ENCODE results near the gene TTPAL. TPM values are rescaled to one million over a fixed set of nuclear protein-coding genes. Genes with fewer than 3 reads are reported as not detected.

Gene TTPAL
- total RNA-seq (2014; rRNA removed; shearing (Covaris generic)): 8.8 and 9.1 TPM in 2 replicates

GRCh38 chr20:44475694-44476560 is at the start of gene TTPAL:
TSS of gene TTPAL (plus strand) at chr20:44475874. CDS start at chr20:44480000, 4,126 bp downstream.
- no peaks in the 10 kb centered on the region for H3K9me3 ChIP-seq (replicated peaks)
- DNase-seq (ENCODE audit: low read depth in 1 of 2, low spot score in 2 of 2): peak; percentile 75 to 83
- peak within 1 kb of the TSS; percentile 57 for H3K4me3 ChIP-seq
- peaks cover 13% of the 10 kb centered on the region for H3K36me3 ChIP-seq
- no peaks in the 10 kb centered on the region for H3K27me3 ChIP-seq (replicated peaks)
- peak within 1 kb of the TSS; percentile 63 for H3K27ac ChIP-seq
- peaks cover 15% of the 10 kb centered on the region for H3K4me1 ChIP-seq (replicated peaks)

GRCh38 chr20:44425923-44426322 is 49.8 kb upstream of the TTPAL start:
- peaks cover 10% of the 10 kb centered on the region for H3K4me1 ChIP-seq (replicated peaks)
- no peak overlapping the region for H3K27ac ChIP-seq
- H3K27me3 ChIP-seq (replicated peaks): no peaks in the 10 kb centered on the region
- no peaks in the 10 kb centered on the region for H3K9me3 ChIP-seq (replicated peaks)
- DNase-seq (ENCODE audit: low read depth in 1 of 2, low spot score in 2 of 2): no peak
- H3K4me3 ChIP-seq: no peak overlapping the region
- no peaks in the 10 kb centered on the region for H3K36me3 ChIP-seq

GRCh38 chr20:44426879-44427790 is 48.5 kb upstream of the TTPAL start:
- Histone ChIP-seq H3K9me3 (replicated peaks) (no peaks in the 10 kb centered on the region), H3K4me1 (replicated peaks) (peaks cover 6% of the 10 kb centered on the region), H3K27me3 (replicated peaks) (no peaks in the 10 kb centered on the region), H3K36me3 (no peaks in the 10 kb centered on the region), H3K4me3 (no peak overlapping the region), H3K27ac (no peak overlapping the region)
- no peak for DNase-seq (ENCODE audit: low read depth in 1 of 2, low spot score in 2 of 2)

- Histone ChIP-seq H3K4me1 (replicated peaks) (peaks cover 3% of the 10 kb centered on the region; the same call in 1 of the 2 replicates), H3K27ac (no peak overlapping the region), H3K27me3 (replicated peaks) (peaks cover 2% of the 10 kb centered on the region; the same call in 1 of the 2 replicates), H3K4me3 (no peak overlapping the region), H3K36me3 (no peaks in the 10 kb centered on the region), H3K9me3 (replicated peaks) (no peaks in the 10 kb centered on the region)
- no peak for DNase-seq (ENCODE audit: low read depth in 1 of 2, low spot score in 2 of 2)
Measured at GRCh38 chr20:44427804-44428173, 47.9 kb upstream of the TTPAL start.

GRCh38 chr20:44428174-44429016 is 47.3 kb upstream of the TTPAL start:
- Histone ChIP-seq H3K9me3 (replicated peaks) (no peaks in the 10 kb centered on the region), H3K4me1 (replicated peaks) (no peaks in the 10 kb centered on the region), H3K36me3 (no peaks in the 10 kb centered on the region), H3K27ac (no peak overlapping the region), H3K4me3 (no peak overlapping the region), H3K27me3 (replicated peaks) (peaks cover 5% of the 10 kb centered on the region; the same call in 1 of the 2 replicates)
- DNase-seq (ENCODE audit: low read depth in 1 of 2, low spot score in 2 of 2): no peak

- Histone ChIP-seq H3K27ac (no peak overlapping the region), H3K9me3 (replicated peaks) (no peaks in the 10 kb centered on the region), H3K4me3 (no peak overlapping the region), H3K36me3 (no peaks in the 10 kb centered on the region), H3K4me1 (replicated peaks) (no peaks in the 10 kb centered on the region), H3K27me3 (replicated peaks) (peaks cover 5% of the 10 kb centered on the region; the same call in 1 of the 2 replicates)
- no peak for DNase-seq (ENCODE audit: low read depth in 1 of 2, low spot score in 2 of 2)
Measured at GRCh38 chr20:44429017-44429339, 46.7 kb upstream of the TTPAL start.

- H3K9me3 ChIP-seq (replicated peaks): no peaks in the 10 kb centered on the region
- no peak overlapping the region for H3K4me3 ChIP-seq
- DNase-seq (ENCODE audit: low read depth in 1 of 2, low spot score in 2 of 2): no peak
- H3K4me1 ChIP-seq (replicated peaks): no peaks in the 10 kb centered on the region
- peaks cover 5% of the 10 kb centered on the region; the same call in 1 of the 2 replicates for H3K27me3 ChIP-seq (replicated peaks)
- H3K36me3 ChIP-seq: no peaks in the 10 kb centered on the region
- H3K27ac ChIP-seq: no peak overlapping the region
Measured at GRCh38 chr20:44429419-44430269, 46.0 kb upstream of the TTPAL start.

GRCh38 chr20:44430270-44431065 is 45.2 kb upstream of the TTPAL start:
- H3K36me3 ChIP-seq: no peaks in the 10 kb centered on the region
- DNase-seq (ENCODE audit: low read depth in 1 of 2, low spot score in 2 of 2): no peak
- H3K4me3 ChIP-seq: no peak overlapping the region
- H3K9me3 ChIP-seq (replicated peaks): no peaks in the 10 kb centered on the region
- no peak overlapping the region for H3K27ac ChIP-seq
- H3K4me1 ChIP-seq (replicated peaks): no peaks in the 10 kb centered on the region
- H3K27me3 ChIP-seq (replicated peaks): peaks cover 5% of the 10 kb centered on the region; the same call in 1 of the 2 replicates

GRCh38 chr20:44431118-44431501 is 44.6 kb upstream of the TTPAL start:
- H3K9me3 ChIP-seq (replicated peaks): no peaks in the 10 kb centered on the region
- no peak overlapping the region for H3K4me3 ChIP-seq
- no peak for DNase-seq (ENCODE audit: low read depth in 1 of 2, low spot score in 2 of 2)
- no peak overlapping the region for H3K27ac ChIP-seq
- H3K27me3 ChIP-seq (replicated peaks): peaks cover 5% of the 10 kb centered on the region; the same call in 1 of the 2 replicates
- no peaks in the 10 kb centered on the region for H3K36me3 ChIP-seq
- no peaks in the 10 kb centered on the region for H3K4me1 ChIP-seq (replicated peaks)

GRCh38 chr20:44431502-44432234 is 44.0 kb upstream of the TTPAL start:
- no peaks in the 10 kb centered on the region for H3K9me3 ChIP-seq (replicated peaks)
- H3K27ac ChIP-seq: no peak overlapping the region
- no peaks in the 10 kb centered on the region for H3K4me1 ChIP-seq (replicated peaks)
- H3K4me3 ChIP-seq: no peak overlapping the region
- no peaks in the 10 kb centered on the region for H3K36me3 ChIP-seq
- DNase-seq (ENCODE audit: low read depth in 1 of 2, low spot score in 2 of 2): no peak
- peaks cover 5% of the 10 kb centered on the region; the same call in 1 of the 2 replicates for H3K27me3 ChIP-seq (replicated peaks)

- Histone ChIP-seq H3K4me1 (replicated peaks) (no peaks in the 10 kb centered on the region), H3K36me3 (no peaks in the 10 kb centered on the region), H3K4me3 (no peak overlapping the region), H3K27me3 (replicated peaks) (peaks cover 5% of the 10 kb centered on the region; the same call in 1 of the 2 replicates), H3K9me3 (replicated peaks) (no peaks in the 10 kb centered on the region), H3K27ac (no peak overlapping the region)
- no peak for DNase-seq (ENCODE audit: low read depth in 1 of 2, low spot score in 2 of 2)
Measured at GRCh38 chr20:44432618-44433577, 42.8 kb upstream of the TTPAL start.
